ENCODE results near the gene HNMT.

- TF ChIP-seq CTCF (IDR thresholded peaks at IDR 0.05; ENCODE audit: low read depth, low read length, poor library complexity, severe bottlenecking), result no peak
- TF ChIP-seq EZH2phosphoT487 (IDR thresholded peaks at IDR 0.05; ENCODE audit: borderline replicate concordance, low read length), result no peak
Measured at GRCh38 chr2:137921105-137921880, 43.0 kb upstream of the HNMT start.
